IMR-90 (cell line): Measurements from ENCODE around the gene KIRREL1. TPM values are rescaled to one million over a fixed set of nuclear protein-coding genes. Genes with fewer than 3 reads are reported as not detected.

ENCODE experiments used
- ATAC-seq: fragments of 200-7000 bp; cut with Tn5 transposase; 2 replicates; pipeline ENCODE4 v1.9.1; 2020; ENCODE audit warnings: low read depth, mild to moderate bottlenecking, moderate library complexity
- BruUV-seq: library from RNA; stranded (reverse); fragments of 400-500 nt; replicated peaks from 2 replicates; lab custom pipeline; 2021; lab: Mats Ljungman, UMichigan
- CTCF ChIA-PET: fragments of 300-600 bp; formaldehyde crosslinking; extraction: SDS; loops from one replicate; lab custom pipeline; 2021; ENCODE audit warnings: antibody characterized with exemption; lab: Yijun Ruan, JAX
- POLR2A ChIA-PET: fragments of 300-600 bp; sonication (Branson Sonifier 250); formaldehyde crosslinking; loops from one replicate; lab custom pipeline; 2022; ENCODE audit warnings: antibody characterized with exemption; ENCODE audit not compliant: unreplicated experiment; lab: Charles Lee
- DNase-seq: peaks from one replicate; pipeline ENCODE4 v3.0.0; 2013
- H2AFZ ChIP-seq: replicated peaks from 2 replicates; pipeline ENCODE3; 2013; ENCODE audit warnings: low read length, mild to moderate bottlenecking; ENCODE audit not compliant: poor library complexity
- H2AK5ac ChIP-seq: 2 replicates; pipeline ENCODE4 v1.6.1; 2013; ENCODE audit warnings: low read depth, low read length, inconsistent platforms
- H2AK9ac ChIP-seq: replicated peaks from 2 replicates; pipeline ENCODE3; 2013; ENCODE audit warnings: mild to moderate bottlenecking, low read depth, low read length, moderate library complexity; ENCODE audit not compliant: poor library complexity
- H2BK120ac ChIP-seq: 2 replicates; pipeline ENCODE4 v1.6.1; 2013; ENCODE audit warnings: low read depth, low read length, inconsistent platforms
- H2BK15ac ChIP-seq: 3 replicates; pipeline ENCODE4 v1.6.1; 2013; ENCODE audit warnings: low read depth, low read length, inconsistent platforms
- H2BK20ac ChIP-seq: 2 replicates; pipeline ENCODE4 v1.6.1; 2013; ENCODE audit warnings: low read depth, mild to moderate bottlenecking, inconsistent platforms, low read length, moderate library complexity
- H2BK5ac ChIP-seq: 2 replicates; pipeline ENCODE4 v1.6.1; 2013; ENCODE audit warnings: mild to moderate bottlenecking, low read depth, low read length, inconsistent platforms; ENCODE audit not compliant: poor library complexity, severe bottlenecking
- H3K14ac ChIP-seq: replicated peaks from 2 replicates; pipeline ENCODE4 v1.6.1; 2013; ENCODE audit warnings: low read depth, low read length, inconsistent platforms
- H3K18ac ChIP-seq: 2 replicates; pipeline ENCODE4 v1.6.1; 2013; ENCODE audit warnings: low read depth, low read length, control low read depth
- H3K23ac ChIP-seq: 2 replicates; pipeline ENCODE4 v1.6.1; 2013; ENCODE audit warnings: low read depth, low read length, inconsistent platforms
- H3K27ac ChIP-seq: 2 replicates; pipeline ENCODE4 v1.5.1; 2013; ENCODE audit warnings: mild to moderate bottlenecking, control low read depth, low read length; ENCODE audit not compliant: insufficient read depth
- H3K27me3 ChIP-seq: 2 replicates; pipeline ENCODE4 v1.6.1; 2013; ENCODE audit warnings: low read length; ENCODE audit not compliant: control insufficient read depth, insufficient read depth
- H3K36me3 ChIP-seq: 2 replicates; pipeline ENCODE4 v1.6.1; 2013; ENCODE audit warnings: low read length, mixed read lengths; ENCODE audit not compliant: control insufficient read depth, insufficient read depth
- H3K4ac ChIP-seq: 2 replicates; pipeline ENCODE4 v1.6.1; 2013; ENCODE audit warnings: low read depth, low read length, inconsistent platforms
- H3K4me1 ChIP-seq: 2 replicates; pipeline ENCODE4 v1.6.1; 2013; ENCODE audit warnings: low read length, mixed read lengths; ENCODE audit not compliant: control insufficient read depth, insufficient read depth
- H3K4me2 ChIP-seq: 2 replicates; pipeline ENCODE4 v1.6.1; 2013; ENCODE audit warnings: low read depth, mild to moderate bottlenecking, control low read depth, low read length, moderate library complexity
- H3K4me3 ChIP-seq: 2 replicates; pipeline ENCODE4 v1.5.1; 2013; ENCODE audit warnings: low read depth, mild to moderate bottlenecking, control low read depth, low read length, moderate library complexity; ENCODE audit not compliant: insufficient read depth
- H3K56ac ChIP-seq: 2 replicates; pipeline ENCODE4 v1.6.1; 2013; ENCODE audit warnings: low read length, inconsistent platforms; ENCODE audit not compliant: insufficient read depth; ENCODE audit errors: extremely low read depth
- H3K79me1 ChIP-seq, 2 experiments: 2 replicates each; pipeline ENCODE4 v1.6.1; 2013; ENCODE audit warnings: low read length in 2 of 2, inconsistent platforms in 1 of 2, low read depth in 1 of 2
- H3K9ac ChIP-seq: 2 replicates; pipeline ENCODE4 v1.6.1; 2013; ENCODE audit warnings: low read depth, low read length, control low read depth
- H3K9me1 ChIP-seq: 2 replicates; pipeline ENCODE4 v1.6.1; 2013; ENCODE audit warnings: low read length, inconsistent platforms; ENCODE audit not compliant: insufficient read depth
- H3K9me3 ChIP-seq: 2 replicates; pipeline ENCODE4 v1.6.1; 2013; ENCODE audit warnings: low read length; ENCODE audit not compliant: control insufficient read depth, insufficient read depth
- H4K20me1 ChIP-seq: 2 replicates; pipeline ENCODE4 v1.6.1; 2013; ENCODE audit warnings: low read length, inconsistent platforms; ENCODE audit not compliant: insufficient read depth
- H4K5ac ChIP-seq: 2 replicates; pipeline ENCODE4 v1.6.1; 2013; ENCODE audit warnings: mild to moderate bottlenecking, low read depth, low read length, control low read depth
- H4K8ac ChIP-seq, 2 experiments: 2 replicates each; pipeline ENCODE4 v1.6.1; 2013; ENCODE audit warnings: low read depth in 2 of 2, low read length in 2 of 2, control low read depth in 1 of 2, inconsistent platforms in 1 of 2
- H4K91ac ChIP-seq: 2 replicates; pipeline ENCODE4 v1.6.1; 2013; ENCODE audit warnings: low read depth, low read length, inconsistent platforms; ENCODE audit not compliant: insufficient read depth
- CHD1 ChIP-seq: IDR thresholded peaks from 2 replicates; pipeline ENCODE4 v1.6.1; 2012; ENCODE audit warnings: low read depth, low read length, improper control_type of control experiment
- FOS ChIP-seq: fragments of 150-350 bp; IDR thresholded peaks from 2 replicates; pipeline ENCODE4 v1.6.1; 2016; ENCODE audit warnings: low read depth, low read length
- MAFK ChIP-seq: IDR thresholded peaks from 2 replicates; pipeline ENCODE4 v1.6.1; 2012; ENCODE audit warnings: low read depth, low read length, improper control_type of control experiment
- dilution Hi-C: fragments of 300-500 bp; cut with HindIII; formaldehyde crosslinking; loops from one replicate; pipeline ENCODE4 v1.14.3; 2018; ENCODE audit warnings: low sequenced_read_pairs; ENCODE audit not compliant: unreplicated experiment
- in situ Hi-C: fragments of 300-500 bp; cut with MboI; formaldehyde crosslinking; loops from 3 replicates; pipeline ENCODE4 v1.14.3; 2019; ENCODE audit warnings: low sequenced_read_pairs, inconsistent platforms, mixed read lengths
- intact Hi-C: fragments of 100-400 bp; cut with micrococcal nuclease; formaldehyde crosslinking; loops from 2 replicates; pipeline ENCODE4 v1.10.0; 2022
- polyA plus RNA-seq, 3 experiments: library from polyadenylated mRNA; depleted of rRNA; stranded (reverse); fragments of >200 nt; gene quantifications; 2 replicates each; pipeline ENCODE4 v1.2.3, GENCODE V29; 2012; ENCODE audit warnings: low replicate concordance in 1 of 3
- total RNA-seq: library from RNA; depleted of rRNA; stranded (reverse); fragments of >200 nt; gene quantifications from 2 replicates; pipeline ENCODE4 v1.2.3, GENCODE V29; 2012

The KIRREL1 gene
- total and polyA plus RNA-seq, 2 of the 4 experiments (the other 2 are of a cell fraction), result 58.1 to 64.7 TPM

DNA sequence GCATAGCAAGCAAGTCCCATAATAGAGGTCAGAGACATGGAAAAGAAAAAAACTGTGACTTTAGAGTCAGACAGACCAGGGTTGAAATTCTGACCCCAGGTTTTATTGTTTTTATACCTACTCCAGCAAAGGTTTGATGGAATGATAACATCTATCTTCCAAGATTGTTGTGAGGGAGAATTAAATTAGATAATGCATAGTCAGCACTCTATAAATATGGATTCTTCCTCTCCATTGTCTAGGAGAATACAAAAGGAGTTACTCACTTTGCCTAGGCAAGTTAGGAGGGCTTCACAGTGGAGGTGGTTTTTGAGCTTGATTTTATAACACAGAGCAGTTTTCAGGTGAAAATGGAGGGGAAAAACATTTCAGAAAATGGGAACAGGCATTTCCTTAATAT is 46.9 kb downstream of the KIRREL1 start:
- H4K5ac ChIP-seq, result no peak overlapping the region
- H3K18ac ChIP-seq, result no peak overlapping the region
- no peak overlapping the region for H2BK20ac ChIP-seq
- no peak overlapping the region for H3K14ac ChIP-seq
- no peak overlapping the region for H3K56ac ChIP-seq
- H3K36me3 ChIP-seq, result no peaks in the 10 kb centered on the region; the same call in 1 of the 2 replicates
- H3K27ac ChIP-seq, result no peak overlapping the region
- H2BK15ac ChIP-seq, result no peak overlapping the region
- H3K4me2 ChIP-seq, result no peak overlapping the region
- dilution Hi-C loops, result no loop called here
- H2AK5ac ChIP-seq, result no peak overlapping the region
- ATAC-seq (no peak), DNase-seq (no peak)
- H3K4me3 ChIP-seq, result no peak overlapping the region
- H4K8ac ChIP-seq, result no peak overlapping the region
- no peak for TF ChIP-seq CHD1
- no peak for TF ChIP-seq FOS
- TF ChIP-seq MAFK, result peak; percentile 95
- BruUV-seq, result no TSS peak
- no peak overlapping the region for H2BK5ac ChIP-seq
- no peak overlapping the region for H2AK9ac ChIP-seq
- peaks cover 45% of the 10 kb centered on the region for H3K9me1 ChIP-seq
- no peak overlapping the region for H3K9ac ChIP-seq
- H3K79me1 ChIP-seq, result peaks cover 47 to 95% of the 10 kb centered on the region in 2 experiments
- no peak overlapping the region for H3K23ac ChIP-seq
- no peak overlapping the region for H2BK120ac ChIP-seq
- H2AFZ ChIP-seq, result no peak overlapping the region
- H4K91ac ChIP-seq, result no peak overlapping the region
- H3K27me3 ChIP-seq, result no peaks in the 10 kb centered on the region
- CTCF ChIA-PET, result interaction anchor here (0.8 kb wide), 1 partner anchor 25 kb away, joined by 3 read pairs; no protein-coding TSS in a partner anchor
- H3K4me1 ChIP-seq, result peaks cover 28% of the 10 kb centered on the region
- peaks cover 93% of the 10 kb centered on the region for H4K20me1 ChIP-seq
- intact Hi-C loops, result no loop called here
- no peak overlapping the region for H3K4ac ChIP-seq
- in situ Hi-C loops, result no loop called here
- POLR2A ChIA-PET, result no interaction called here
- H3K9me3 ChIP-seq, result no peaks in the 10 kb centered on the region
